Heart left ventricle (tissue), 13 donors: ENCODE results near the gene CNR2.
"Not testable (repeated sequence)": the region's sequence is repeated elsewhere in the genome, so short reads cannot be mapped to it uniquely, and the experiment has no call there.

Experiments used
- CTCF ChIP-seq, 12 donors: fragments of 200-600 bp; sonication (generic) in 4 of 12; IDR thresholded peaks; one replicate each; pipeline versions ENCODE4 v1.5.0 to v1.8.0; 2018 to 2022; ENCODE audit warnings: antibody characterized with exemption in 12 of 12, mild to moderate bottlenecking in 5 of 12
- POLR2A ChIP-seq, 2 donors: fragments of 450-650 bp; IDR thresholded peaks; one replicate each; pipeline ENCODE4 v1.6.1; 2017; ENCODE audit warnings: antibody characterized with exemption in 2 of 2, mild to moderate bottlenecking in 2 of 2, moderate library complexity in 2 of 2
- donor health status: ischemic (EF 13 %, LVEDD 7.1; RV severe dilation, severe dysfunction).
- donor health status: DM: no; HTN: yes; CAD: no.
- donor health status: DM: no; HTN: no; CAD: no.
- donor health status: ischemic (EF 25% LVEDD 6.9; RV normal size, moderate dysfunction).
- donor health status: ischemic (EF 25% LVEDD 5.7; RV mildly dilated, moderate dysfunction).
- donor health status: ischemic (EF 35%, LVEDD 5.7; RV mildly dilated, moderate dysfunction).
- donor health status: nonischemic (EF 11% LVEDD 7.7; RV severe dilation, severe dysfunction).
- donor health status: DM: yes; HTN: yes; CAD: no.
- donor health status: PGD.
- donor health status: ischemic (EF 29% LVEDD 5.4; RV normal size, mild dysfunction).
- donor health status: nonischemic (EF 23%, LVEDD 6.1; RV moderate dilation, normal function).

DNA sequence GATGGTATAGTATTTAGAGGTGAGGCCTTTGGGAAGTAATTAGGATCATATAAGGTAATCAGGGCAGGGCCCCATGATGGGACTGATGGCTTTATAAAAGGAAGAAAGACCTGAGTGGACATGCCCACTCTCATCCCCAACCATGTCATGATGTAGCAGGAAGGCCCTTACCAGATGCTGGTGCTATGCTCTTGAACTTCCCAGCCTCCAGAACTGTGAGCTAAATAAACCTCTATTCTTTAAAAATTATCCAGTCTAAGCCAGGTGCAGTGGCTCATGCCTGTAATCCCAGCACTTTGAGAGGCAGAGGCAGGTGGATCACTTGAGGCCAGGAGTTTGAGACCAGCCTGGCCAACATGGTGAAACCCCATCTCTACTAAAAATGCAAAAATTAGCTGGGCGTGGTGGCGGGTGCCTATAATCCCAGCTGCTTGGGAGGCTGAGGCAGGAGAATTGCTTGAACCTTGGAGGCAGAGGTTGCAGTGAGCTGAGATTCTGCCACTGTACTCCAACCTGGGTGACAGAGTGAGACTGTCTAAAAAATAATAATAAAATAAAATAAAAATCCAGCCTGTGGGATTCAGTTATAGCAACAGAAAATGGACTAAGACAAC, 65.6 kb downstream of the CNR2 start:
- not testable (repeated sequence) for TF ChIP-seq CTCF, POLR2A (IDR thresholded peaks at IDR 0.05)
